ENCODE results near the gene SBK2.
"Not testable (repeated sequence)": the region's sequence is repeated elsewhere in the genome, so short reads cannot be mapped to it uniquely, and the experiment has no call there.

Gene SBK2, protein sequence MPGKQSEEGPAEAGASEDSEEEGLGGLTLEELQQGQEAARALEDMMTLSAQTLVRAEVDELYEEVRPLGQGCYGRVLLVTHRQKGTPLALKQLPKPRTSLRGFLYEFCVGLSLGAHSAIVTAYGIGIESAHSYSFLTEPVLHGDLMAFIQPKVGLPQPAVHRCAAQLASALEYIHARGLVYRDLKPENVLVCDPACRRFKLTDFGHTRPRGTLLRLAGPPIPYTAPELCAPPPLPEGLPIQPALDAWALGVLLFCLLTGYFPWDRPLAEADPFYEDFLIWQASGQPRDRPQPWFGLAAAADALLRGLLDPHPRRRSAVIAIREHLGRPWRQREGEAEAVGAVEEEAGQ

DNA sequence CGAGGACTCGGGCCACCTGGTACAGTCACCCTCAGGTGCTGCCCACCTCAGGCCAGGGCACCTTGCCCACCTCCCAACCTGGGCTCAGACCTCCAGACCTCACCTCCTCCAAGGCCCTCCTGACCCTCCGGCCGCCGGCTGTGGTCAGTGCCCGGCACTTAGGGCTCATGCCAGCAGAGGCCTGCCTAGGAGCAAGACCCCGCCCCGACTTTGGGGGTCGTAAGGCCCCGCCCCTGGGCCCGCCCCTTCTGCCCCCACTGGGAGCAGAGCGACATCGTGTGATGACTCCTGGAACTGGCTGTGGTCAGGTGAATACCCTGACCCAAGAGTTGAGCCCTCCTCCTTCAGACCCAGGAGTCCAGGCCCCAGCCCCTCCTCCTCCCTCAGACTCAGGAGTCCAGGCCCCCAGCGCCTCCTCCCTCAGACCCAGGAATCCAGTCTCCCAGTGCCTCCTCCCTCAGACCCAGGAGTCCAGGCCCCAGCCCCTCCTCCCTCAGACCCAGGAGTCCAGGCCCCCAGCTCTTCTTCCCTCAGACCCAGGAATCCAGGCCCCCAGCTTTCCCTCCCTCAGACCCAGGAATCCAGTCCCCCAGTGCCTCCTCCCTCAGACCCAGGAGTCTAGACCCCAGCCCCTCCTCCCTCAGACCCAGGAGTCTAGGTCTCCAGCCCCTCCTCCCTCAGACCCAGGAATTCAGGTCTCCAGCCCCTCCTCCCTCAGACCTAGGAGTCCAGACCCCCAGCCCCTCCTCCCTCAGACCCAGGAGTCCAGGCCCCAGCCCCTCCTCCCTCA lies at the start of gene SBK2:
SBK2 (minus strand) TSS at position 183 of the 790 bp plus-strand sequence. CDS start 839 bp downstream, outside the sequence.
- intact Hi-C loops (cut with DNase I) = no loop called here
- peak in 1 of 10 donors; percentile 74 for DNase-seq

DNA sequence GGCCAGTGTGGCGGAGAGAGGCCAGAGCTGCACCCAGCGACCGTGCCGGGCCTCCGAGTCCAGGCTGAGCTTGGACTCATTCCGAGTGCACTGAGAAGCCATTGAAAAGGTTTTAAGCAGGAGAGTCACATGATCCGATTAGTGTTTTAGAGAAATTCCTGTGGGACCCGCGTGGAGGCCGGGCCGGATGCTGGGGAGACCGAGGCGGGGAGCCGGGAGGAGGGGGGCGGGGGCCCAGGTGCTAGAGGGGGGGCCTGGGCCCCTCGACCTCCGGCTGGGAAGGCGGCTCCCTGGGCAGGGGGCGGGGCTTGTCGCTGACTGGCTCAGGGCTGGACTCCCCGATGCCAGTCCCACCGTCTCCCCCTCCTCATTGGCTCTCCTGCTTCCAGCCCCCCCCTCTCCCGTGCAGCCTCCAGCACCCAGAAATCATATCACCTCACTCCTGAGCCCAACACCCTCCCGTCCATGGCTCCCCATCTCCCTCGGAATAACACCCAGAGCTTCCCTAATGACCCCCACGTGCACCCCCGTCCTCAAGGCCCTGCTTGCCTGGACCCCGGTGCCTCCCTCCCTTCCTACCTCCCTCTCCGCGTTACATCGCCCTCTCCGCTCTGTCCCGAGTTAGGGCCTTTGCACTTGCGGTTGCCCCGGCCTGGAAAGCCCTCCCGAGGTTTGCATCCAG lies 48.9 kb upstream of the SBK2 start:
- intact Hi-C loops (cut with DNase I) = no loop called here
- peak; percentile 60 to 96 (median 76) for DNase-seq

DNA sequence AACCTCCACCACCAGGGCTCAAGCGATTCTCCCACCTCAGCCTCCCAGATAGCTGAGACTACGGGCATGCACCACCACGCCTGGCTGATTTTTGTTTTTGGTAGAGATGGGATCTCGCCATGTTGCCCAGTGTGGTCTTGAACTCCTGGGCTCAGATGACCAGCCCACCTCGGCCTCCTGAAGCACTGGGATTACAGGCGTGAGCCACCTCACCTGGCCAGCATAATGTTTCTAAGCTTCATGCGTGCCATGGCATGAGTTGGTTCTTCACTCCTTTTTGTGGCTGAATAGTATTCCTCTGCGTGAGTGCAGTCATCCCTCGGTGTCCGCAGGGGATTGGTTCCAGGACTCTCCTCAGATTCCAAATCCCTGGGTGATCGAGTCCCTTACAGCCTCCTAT lies 47.9 kb upstream of the SBK2 start:
- DNase-seq = peak in 1 of 10 donors; percentile 63
- intact Hi-C loops (cut with DNase I) = no loop called here

DNA sequence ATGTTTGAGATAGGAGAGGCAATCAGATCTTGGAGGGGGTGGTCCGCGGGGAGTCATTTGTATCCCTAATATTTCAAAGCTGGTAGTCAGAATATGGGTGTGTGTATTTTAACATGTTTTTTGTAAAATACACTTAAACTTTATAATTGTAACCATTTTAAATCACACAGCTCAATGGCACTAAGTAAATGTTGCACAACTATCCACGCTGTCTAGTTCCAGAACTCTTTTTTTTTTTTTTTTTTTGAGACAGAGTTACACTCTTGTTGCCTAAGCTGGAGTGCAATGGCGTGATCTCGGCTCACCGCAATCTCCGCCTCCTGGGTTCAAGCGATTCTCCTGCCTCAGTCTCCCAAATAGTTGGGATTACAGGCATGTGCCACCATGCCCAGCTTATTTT lies 47.0 kb upstream of the SBK2 start:
- intact Hi-C loops (cut with DNase I) = not testable (repeated sequence)
- peak in 1 of 10 donors; percentile 23 for DNase-seq

DNA sequence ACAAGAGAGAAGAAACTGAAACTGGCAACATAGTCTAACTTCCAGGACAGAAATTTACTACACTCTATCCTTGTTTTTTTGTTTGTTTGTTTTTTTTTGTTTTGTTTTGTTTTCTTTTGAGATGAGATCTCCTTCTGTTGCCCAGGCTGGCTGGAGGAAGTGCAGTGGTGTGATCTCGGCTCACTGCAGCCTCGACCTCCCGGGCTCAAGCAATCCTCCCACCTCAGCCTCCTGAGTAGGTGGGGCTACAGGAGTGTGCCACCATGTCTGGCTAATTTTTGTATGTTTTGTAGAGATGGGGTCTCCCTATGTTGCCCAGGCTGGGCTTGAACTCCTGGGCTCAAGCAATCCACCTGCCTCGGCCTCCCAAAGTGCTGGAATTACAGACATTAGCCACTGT lies 45.4 kb upstream of the SBK2 start:
- intact Hi-C loops (cut with DNase I) = not testable (repeated sequence)
- peak in 2 of 10 donors; percentile 19 to 37 for DNase-seq

DNA sequence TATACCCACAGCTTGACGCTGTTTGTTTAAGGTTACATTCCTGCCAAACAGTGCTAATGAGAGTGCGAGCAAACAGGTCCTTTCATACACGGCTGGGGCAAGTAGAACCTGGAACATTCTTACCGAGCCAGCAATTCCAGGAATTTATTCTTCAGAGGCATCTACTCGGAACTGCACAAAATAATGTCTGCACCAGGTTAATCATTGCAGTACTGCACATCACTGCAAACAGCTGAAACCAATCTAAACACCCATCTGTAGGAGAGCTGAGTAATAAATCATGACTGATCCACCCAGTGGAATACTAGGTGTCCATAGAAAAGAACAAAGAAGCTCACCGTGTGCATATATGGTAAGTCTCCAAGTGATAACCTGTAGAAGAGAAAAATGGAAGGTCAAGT lies 44.9 kb upstream of the SBK2 start:
- intact Hi-C loops (cut with DNase I) = no loop called here

DNA sequence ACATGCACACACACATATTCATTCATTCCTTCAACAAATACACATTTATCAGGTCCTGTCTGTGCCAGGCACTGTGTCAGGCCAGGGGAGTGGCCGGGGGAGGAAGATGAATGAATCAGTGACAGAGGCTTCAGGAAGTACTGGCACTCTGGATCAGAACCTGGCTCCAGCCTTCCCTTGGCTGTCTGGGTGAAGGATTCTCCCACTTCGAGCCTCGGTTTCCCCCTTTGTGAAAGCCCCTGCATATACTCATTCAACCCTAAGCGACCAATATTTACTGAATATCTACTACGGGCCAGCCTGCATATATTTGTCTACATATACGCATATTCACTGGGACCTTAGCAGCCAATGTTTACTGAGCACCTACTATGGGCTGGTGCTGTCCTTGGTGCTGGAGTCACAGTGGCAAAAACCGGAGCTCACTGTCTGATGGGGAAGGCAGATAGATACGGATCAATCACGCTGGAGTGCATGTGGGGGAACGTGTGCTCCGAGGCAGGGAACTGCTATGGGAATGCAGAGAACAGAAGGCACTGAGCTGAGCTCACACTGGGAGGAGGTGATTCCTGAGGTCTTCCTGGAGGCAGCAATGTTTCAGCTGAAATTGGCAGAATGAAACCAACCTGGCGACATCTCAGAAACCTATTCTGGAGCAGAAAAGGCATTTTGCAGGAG lies 44.4 kb upstream of the SBK2 start:
- intact Hi-C loops (cut with DNase I) = no loop called here
- DNase-seq = peak in 3 of 10 donors; percentile 19 to 68 (median 57)

More for the DNA sequence above, 44.9 kb upstream of the SBK2 start:
- no peak for DNase-seq

DNA sequence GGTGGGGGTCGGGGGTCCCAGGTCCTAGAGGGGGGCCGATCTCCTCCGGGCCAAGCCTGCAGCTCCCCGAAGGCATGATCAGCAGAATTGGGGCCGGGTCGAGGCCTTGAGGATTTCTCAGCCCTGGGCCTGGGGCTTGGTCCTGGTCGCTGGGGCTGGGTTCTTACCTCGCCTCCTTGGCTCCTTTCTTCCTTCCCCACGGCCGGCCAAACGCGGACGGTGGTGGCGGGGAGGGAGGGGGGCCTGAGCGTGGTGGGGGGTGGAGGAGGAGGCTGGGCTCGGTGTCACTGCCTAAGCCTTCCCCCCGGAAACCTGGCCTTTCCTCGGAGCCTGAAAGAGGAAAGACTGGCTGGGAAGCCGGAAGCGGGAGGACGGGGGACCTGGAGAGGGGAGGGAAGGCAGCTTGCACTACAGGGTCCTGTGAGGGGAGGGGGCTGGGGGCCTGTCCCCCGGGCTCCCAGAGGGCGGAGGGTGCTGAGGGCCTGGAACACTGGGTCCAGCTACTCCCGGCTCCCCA lies 43.8 kb upstream of the SBK2 start, which contains the start of gene ZNF579:
ZNF579 (minus strand) TSS at position 221 of the 517 bp plus-strand sequence. CDS start 1,209 bp downstream, outside the sequence.
- intact Hi-C loops (cut with DNase I) = no loop called here
- DNase-seq = peak; percentile 85 to 98 (median 91)

DNA sequence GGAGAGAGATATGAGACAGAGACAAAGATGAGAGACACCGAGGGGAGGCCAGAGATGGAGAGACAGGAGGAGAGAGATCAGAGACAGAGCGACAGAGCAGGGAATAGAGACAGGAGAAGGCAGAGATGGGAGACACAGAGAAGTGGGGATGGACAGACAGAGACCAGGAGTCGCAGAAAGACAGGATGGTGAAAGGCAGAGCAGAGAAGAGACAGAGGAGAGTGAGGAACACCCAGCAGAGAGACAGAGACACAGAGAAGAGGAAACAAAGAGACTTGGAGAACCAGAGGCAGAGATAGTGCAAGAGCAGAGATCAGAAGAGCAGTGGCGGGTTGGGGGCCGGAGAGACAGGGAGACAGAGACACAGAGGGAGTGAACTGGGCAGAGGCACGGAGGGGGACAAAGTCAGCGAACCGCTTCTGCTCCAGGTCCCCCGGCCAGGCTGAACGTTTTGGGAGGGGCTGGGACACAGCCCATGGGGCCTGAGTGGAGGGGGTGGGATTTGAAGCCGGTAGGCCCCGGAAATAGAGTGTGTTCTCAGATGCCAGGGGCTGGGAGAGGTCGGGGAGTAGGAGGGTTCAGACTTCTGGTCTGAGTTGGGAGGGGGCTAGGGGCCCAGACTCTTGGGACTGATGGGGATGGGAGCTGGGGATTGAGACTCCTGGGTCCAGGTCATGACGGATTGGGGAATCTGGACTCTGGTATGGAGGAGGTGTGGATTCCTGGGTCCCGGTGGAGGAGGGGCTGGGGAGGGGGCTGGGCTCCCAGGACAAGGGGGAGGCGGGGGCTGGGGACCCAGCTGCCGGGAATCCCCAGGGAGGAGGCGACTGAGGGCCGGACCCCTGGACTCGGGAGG lies 43.1 kb upstream of the SBK2 start:
- intact Hi-C loops (cut with DNase I) = no loop called here
- peak in 2 of 10 donors; percentile 63 to 72 for DNase-seq

DNA sequence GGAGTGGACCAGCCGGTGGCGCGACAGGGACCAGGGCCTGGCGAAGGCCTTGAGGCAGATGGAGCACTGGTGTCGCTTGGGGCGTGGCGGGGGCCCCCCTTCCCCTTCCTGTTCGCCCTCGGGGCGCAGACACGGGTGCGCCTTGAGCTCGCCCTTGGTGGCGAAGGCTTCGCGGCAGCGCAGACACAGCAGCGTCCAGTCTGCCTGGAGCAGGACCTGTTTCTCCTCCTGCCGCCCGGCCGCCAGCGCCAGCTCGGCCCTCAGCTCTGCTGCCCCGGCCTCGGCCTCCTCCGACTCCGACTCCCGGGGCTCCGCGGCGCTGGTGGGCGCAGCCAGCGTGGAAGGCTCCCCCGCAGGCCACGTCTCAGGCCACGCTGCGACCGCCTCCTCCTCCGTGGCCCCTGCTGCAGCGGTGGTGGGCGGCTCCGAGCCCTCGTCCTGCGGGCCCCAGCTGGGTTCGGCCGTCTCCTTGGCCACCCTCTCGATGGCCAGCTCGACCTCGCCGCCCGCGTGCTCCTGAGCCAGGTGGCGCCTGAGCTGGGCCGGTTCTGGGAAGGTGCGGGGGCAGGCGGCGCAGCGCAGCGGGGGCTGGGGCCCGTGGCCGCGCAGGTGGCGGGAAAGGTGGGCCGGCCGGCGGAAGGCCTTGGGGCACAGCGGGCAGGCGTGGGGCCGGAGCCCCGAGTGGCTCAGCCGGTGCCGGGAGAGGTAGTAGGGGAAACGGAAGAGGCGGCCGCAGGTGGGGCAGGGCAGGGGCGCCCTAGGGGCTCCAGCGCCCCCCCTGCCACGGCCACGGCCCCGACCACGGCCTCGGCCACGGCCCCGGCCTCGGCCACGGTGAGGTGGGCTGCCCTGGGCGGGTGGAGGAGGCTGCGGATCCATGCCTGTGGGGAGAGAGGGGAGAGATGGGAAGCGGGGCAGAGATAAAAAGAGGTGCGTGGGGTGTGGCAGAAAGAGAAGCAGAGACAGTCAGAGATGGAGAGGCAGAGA lies 42.1 kb upstream of the SBK2 start:
- peak in 2 of 10 donors; percentile 66 to 83 for DNase-seq
- intact Hi-C loops (cut with DNase I) = no loop called here

DNA sequence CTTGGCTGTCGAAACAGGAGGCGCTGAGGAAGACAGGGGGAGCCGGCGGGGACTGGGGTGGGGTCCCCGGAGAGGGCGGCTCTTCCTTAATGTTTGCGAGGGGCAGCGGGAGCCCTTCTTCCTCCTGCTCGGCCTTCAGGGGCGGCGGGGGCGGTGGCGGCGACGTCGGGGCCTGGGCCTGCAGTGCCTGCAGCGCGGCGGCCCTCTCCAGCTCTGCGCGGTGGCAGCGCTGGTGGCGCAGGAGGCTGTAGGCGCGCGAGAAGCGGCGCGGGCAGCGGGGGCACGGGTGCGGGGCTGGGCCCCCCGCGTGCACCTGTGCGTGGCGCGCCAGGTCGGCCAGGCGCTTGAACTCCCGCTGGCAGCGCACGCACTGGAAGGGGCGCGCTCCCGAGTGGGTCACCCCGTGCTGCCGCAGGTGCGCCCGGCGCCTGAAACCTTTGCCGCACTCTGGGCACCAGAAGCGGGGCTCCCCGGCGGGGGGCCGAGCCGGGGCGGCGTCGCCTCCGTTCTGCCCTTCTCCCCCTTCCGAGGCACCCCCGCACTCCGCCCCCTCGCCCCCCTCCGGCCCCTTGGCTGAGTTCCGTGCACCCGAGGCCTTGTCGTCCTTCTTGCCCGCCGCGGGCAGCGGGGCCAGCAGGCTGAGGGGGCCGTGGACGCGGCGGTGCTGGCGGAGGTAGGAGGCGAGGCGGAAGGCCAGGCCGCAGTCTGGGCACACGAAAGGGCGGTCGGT lies 41.3 kb upstream of the SBK2 start:
- intact Hi-C loops (cut with DNase I) = no loop called here
- peak in 2 of 10 donors; percentile 40 to 82 for DNase-seq

DNA sequence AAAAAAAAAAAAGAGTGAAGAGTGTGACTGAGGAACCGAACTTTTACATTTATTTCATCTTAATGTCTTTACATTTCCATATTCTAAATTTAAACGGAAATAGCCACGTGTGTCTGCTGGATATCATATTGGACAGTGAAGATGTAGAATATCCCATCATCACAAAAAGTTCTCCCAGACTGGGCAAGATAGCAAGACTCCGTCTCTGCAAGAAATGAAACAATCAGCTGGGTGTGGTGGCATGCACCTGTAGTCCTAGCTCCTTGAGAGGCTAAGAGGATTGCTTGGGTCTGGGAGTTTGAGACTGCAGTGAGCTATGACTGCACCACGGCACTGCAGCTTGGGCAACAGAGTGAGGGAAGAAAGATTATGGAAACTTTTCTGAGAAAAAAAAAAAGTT lies 39.8 kb upstream of the SBK2 start:
- intact Hi-C loops (cut with DNase I) = no loop called here
- no peak for DNase-seq

DNA sequence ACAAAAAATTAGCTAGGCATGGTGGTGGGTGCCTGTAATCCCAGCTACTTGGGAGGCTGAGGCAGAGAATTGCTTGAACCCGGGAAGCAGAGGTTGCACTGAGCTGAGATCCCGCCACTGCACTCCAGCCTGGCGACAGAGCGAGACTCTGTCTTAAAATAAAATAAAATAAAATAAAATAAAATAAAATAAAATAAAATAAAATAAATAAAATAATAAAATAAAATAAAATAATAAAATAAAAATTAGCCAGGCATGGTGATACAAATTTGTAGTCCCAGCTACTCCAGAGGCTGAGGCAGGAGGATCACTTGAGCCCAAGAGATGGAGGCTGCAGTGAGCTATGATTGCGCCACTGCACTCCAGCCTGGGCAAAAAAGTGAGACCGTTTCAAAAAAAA lies 37.0 kb upstream of the SBK2 start:
- peak in 1 of 10 donors; percentile 13 for DNase-seq
- intact Hi-C loops (cut with DNase I) = not testable (repeated sequence)

DNA sequence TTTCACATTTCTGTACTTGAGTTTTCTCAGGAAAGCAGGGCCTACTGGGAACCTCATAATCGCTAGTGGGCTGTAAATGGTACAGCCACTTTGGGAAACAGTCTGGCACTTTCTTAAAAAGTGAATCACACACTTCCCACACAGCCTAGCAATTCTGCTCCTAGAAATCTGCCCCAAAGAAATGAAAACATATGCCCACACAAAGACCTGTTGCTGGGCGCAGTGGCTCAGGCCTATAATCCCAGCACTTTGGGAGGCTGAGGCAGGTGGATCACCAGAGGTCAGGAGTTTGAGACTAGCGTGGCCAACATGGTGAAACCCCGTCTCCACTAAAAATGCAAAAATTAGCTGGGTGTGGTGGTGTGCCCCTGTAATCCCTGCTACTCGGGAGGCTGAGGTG lies 32.5 kb upstream of the SBK2 start:
- peak in 1 of 10 donors; percentile 35 for DNase-seq
- intact Hi-C loops (cut with DNase I) = not testable (repeated sequence)

DNA sequence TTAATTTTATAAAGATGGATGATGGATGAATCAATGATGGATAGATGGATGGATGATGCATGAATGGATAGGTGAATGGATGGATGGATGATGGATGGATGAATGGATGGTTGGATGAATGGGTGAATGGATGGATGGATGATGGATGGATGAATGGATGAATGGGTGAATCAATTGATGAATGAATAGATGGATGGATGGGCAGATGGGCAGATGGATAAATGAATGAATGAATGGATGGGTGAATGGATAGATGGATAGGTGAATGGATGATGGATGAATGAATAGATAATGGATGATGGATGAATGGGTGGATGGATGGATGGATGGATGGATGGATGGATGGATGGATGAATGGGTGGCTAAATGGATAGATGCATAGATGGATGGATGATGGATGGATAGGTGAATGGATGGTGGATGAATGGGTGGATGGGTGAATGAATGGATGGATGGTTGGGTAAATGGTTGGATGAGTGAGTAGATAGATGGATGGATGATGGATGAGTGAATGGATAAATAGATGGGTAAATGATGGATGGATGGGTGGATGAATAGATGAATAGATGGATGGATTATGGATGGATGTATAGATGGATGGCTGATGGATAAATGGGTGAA lies 30.9 kb upstream of the SBK2 start:
- intact Hi-C loops (cut with DNase I) = no loop called here
- no peak for DNase-seq

DNA sequence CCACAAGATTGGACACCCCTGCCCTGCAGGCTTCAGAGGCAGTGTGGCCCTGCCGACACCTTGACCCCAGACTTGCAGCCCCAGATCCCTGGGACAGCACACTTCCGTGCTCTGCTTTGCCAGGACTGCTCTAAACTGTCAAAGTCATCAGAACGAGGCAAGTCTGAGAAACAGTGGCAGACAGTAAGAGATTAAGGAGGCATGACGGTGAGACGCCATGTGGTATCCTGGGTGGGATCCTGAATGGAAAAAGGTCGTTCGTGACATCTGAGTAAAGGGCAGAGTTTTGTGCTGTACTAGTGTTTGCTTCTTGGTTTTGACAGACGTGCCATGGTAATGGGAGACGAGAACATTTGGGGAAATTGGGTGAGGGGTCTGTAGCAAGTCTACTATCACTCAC lies 29.9 kb upstream of the SBK2 start:
- intact Hi-C loops (cut with DNase I) = no loop called here
- DNase-seq = no peak

DNA sequence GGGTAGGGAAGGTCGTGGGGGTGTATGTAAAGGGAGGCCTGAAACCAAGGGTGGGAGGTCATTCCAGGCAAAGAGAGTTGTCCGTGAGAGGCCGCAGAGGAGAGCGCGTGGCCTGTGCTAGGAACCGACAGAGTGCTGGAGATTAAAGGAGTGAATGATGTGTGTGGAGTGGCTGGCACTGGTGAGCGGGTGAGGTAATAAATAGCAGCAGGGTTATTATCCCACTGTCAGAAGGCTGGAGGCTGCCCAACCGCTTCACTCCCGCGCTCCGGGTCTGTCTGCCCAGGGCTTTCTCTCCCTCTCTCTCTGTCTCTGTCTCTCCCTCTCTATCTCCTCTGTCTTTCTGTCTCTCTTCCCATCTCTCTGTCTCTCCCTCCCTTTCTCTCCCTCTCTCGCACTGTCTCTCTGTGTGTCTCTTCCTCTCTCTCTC lies 26.3 kb upstream of the SBK2 start:
- DNase-seq = no peak

More for the DNA sequence above, 26.3 kb upstream of the SBK2 start:
- intact Hi-C loops (cut with DNase I) = no loop called here
